ENCODE measurements around the gene JAK2. TPM values are rescaled to one million over a fixed set of nuclear protein-coding genes. Genes with fewer than 3 reads are reported as not detected.

Gene JAK2
- total and polyA plus RNA-seq, 2 of the 4 experiments (the other 2 are of a cell fraction) = 2.3 to 6.1 TPM

GRCh38 chr9:5110867-5111681 is 126.0 kb downstream of the JAK2 start:
- no peak for ATAC-seq (ENCODE audit: low read depth)
- Histone ChIP-seq H3K18ac (ENCODE audit: low read depth, low read length) (no peak overlapping the region), H2BK20ac (ENCODE audit: low read depth, low read length) (no peak overlapping the region), H3K23ac (ENCODE audit: low read depth, low read length) (no peak overlapping the region), H3K4ac (ENCODE audit: low read depth, low read length) (no peak overlapping the region), H3K27me3 (ENCODE audit: control insufficient read depth, insufficient read depth, low read length) (no peaks in the 10 kb centered on the region), H2AK9ac (replicated peaks; ENCODE audit: low read depth, low read length, poor library complexity) (no peak overlapping the region), H3K56ac (ENCODE audit: extremely low read depth, insufficient read depth, low read length) (no peak overlapping the region), H3K4me3 (ENCODE audit: insufficient read depth, low read depth, low read length) (no peak overlapping the region), H3K9me1 (ENCODE audit: insufficient read depth, low read length) (no peaks in the 10 kb centered on the region), H3K27ac (ENCODE audit: insufficient read depth, low read length) (no peak overlapping the region), H2AFZ (replicated peaks; ENCODE audit: low read length, poor library complexity) (no peak overlapping the region), H4K8ac (ENCODE audit: low read depth in 2 of 2, low read length in 2 of 2) (no peak overlapping the region), H3K9ac (ENCODE audit: low read depth, low read length) (no peak overlapping the region), H4K5ac (ENCODE audit: low read depth, low read length) (no peak overlapping the region), H2BK120ac (ENCODE audit: low read depth, low read length) (no peak overlapping the region), H3K9me3 (ENCODE audit: control insufficient read depth, insufficient read depth, low read length) (peaks cover 3% of the 10 kb centered on the region; the same call in 1 of the 2 replicates), H4K91ac (ENCODE audit: insufficient read depth, low read depth, low read length) (no peak overlapping the region), H4K20me1 (ENCODE audit: insufficient read depth, low read length) (no peaks in the 10 kb centered on the region), H2AK5ac (ENCODE audit: low read depth, low read length) (no peak overlapping the region), H3K14ac (replicated peaks; ENCODE audit: low read depth, low read length) (no peak overlapping the region), H2BK5ac (ENCODE audit: low read depth, low read length, poor library complexity, severe bottlenecking) (no peak overlapping the region), H3K4me1 (ENCODE audit: control insufficient read depth, insufficient read depth, low read length) (no peaks in the 10 kb centered on the region), H3K4me2 (ENCODE audit: low read depth, low read length) (no peak overlapping the region), H3K79me1 (ENCODE audit: low read depth in 1 of 2, low read length in 2 of 2) (no peaks in the 10 kb centered on the region), H3K36me3 (ENCODE audit: control insufficient read depth, insufficient read depth, low read length) (peaks cover 24% of the 10 kb centered on the region), H2BK15ac (ENCODE audit: low read depth, low read length) (no peak overlapping the region)
- BruUV-seq (replicated peaks) = no TSS peak
- in situ Hi-C loops (cut with MboI; ENCODE audit: low sequenced_read_pairs) (no loop called here), dilution Hi-C loops (cut with HindIII; ENCODE audit: low sequenced_read_pairs, unreplicated experiment) (no loop called here), intact Hi-C loops (cut with micrococcal nuclease) (no loop called here)
- WGBS, 2 experiments (ENCODE audit: extremely low coverage in 2 of 2, insufficient read length in 1 of 2) = 98% methylated on average over 41 of the region's 50 CpGs; no CpG with 5 or more reads in 1 of the 2 experiments
- CTCF ChIA-PET = no interaction called here
- DNase-seq = no peak
- POLR2A ChIA-PET (ENCODE audit: unreplicated experiment) = no interaction called here
- TF ChIP-seq RAD21 (IDR thresholded peaks at IDR 0.05; ENCODE audit: low read length) (no peak), MXI1 (IDR thresholded peaks at IDR 0.05; ENCODE audit: borderline replicate concordance, low read depth, low read length) (no peak), POLR2A (IDR thresholded peaks at IDR 0.05; ENCODE audit: low read depth, low read length) (no peak), CTCF (conservative IDR thresholded peaks at IDR 0.05; ENCODE audit: low read depth, low read length) (no peak), CHD1 (IDR thresholded peaks at IDR 0.05; ENCODE audit: low read depth, low read length) (no peak), MAZ (IDR thresholded peaks at IDR 0.05; ENCODE audit: borderline replicate concordance, low read depth, low read length) (no peak), CEBPB (IDR thresholded peaks at IDR 0.05; ENCODE audit: low read depth, low read length) (no peak), ELK1 (IDR thresholded peaks at IDR 0.05; ENCODE audit: borderline replicate concordance, low read depth, low read length) (no peak), MAFK (IDR thresholded peaks at IDR 0.05; ENCODE audit: low read depth, low read length) (no peak), RCOR1 (IDR thresholded peaks at IDR 0.05; ENCODE audit: insufficient replicate concordance, low read length) (no peak), NFE2L2 (IDR thresholded peaks at IDR 0.05; ENCODE audit: low read depth, low read length) (no peak), RFX5 (IDR thresholded peaks at IDR 0.05; ENCODE audit: low read depth, low read length) (no peak), USF2 (IDR thresholded peaks at IDR 0.05; ENCODE audit: low read depth, low read length) (no peak), BHLHE40 (IDR thresholded peaks at IDR 0.05; ENCODE audit: low read depth, low read length) (no peak), SMC3 (IDR thresholded peaks at IDR 0.05; ENCODE audit: low read depth, low read length) (no peak)
